GM23338 (cell line): Measurements from ENCODE around the gene FCHSD2. TPM values are rescaled to one million over a fixed set of nuclear protein-coding genes. Genes with fewer than 3 reads are reported as not detected.

Experiments used
- ATAC-seq: fragments of 200-7000 bp; cut with Tn5 transposase; 3 replicates; pipeline ENCODE4 v1.9.1; 2020
- DNase-seq: peaks from one replicate; pipeline ENCODE4 v3.0.0-alpha.2; 2015; ENCODE audit warnings: low spot score
- H2AFZ ChIP-seq: fragments of 200-600 bp; sonication (generic); 2 replicates; pipeline ENCODE4 v1.8.0; 2016; ENCODE audit warnings: antibody characterized with exemption, mild to moderate bottlenecking, moderate library complexity
- H3F3A ChIP-seq: fragments of 200-600 bp; sonication (generic); replicated peaks from 2 replicates; pipeline ENCODE4 v1.8.0; 2017; ENCODE audit warnings: antibody characterized with exemption, mixed run types, low read depth
- H3K27ac ChIP-seq: fragments of 200-600 bp; sonication (generic); 2 replicates; pipeline ENCODE4 v1.6.1; 2016; ENCODE audit warnings: low read depth
- H3K27me3 ChIP-seq: fragments of 200-600 bp; sonication (generic); 2 replicates; pipeline ENCODE4 v1.8.0; 2016; ENCODE audit warnings: mild to moderate bottlenecking, mixed run types, moderate library complexity; ENCODE audit not compliant: insufficient read depth
- H3K36me3 ChIP-seq: fragments of 200-600 bp; sonication (generic); 2 replicates; pipeline ENCODE4 v1.8.0; 2016; ENCODE audit warnings: mild to moderate bottlenecking; ENCODE audit not compliant: insufficient read depth
- H3K4me1 ChIP-seq: fragments of 200-600 bp; sonication (generic); 2 replicates; pipeline ENCODE4 v1.8.0; 2016; ENCODE audit warnings: mild to moderate bottlenecking, moderate library complexity; ENCODE audit not compliant: insufficient read depth
- H3K4me2 ChIP-seq: fragments of 200-600 bp; sonication (generic); 2 replicates; pipeline ENCODE4 v1.7.1; 2017; ENCODE audit warnings: mixed run types
- H3K4me3 ChIP-seq: fragments of 200-600 bp; sonication (generic); 2 replicates; pipeline ENCODE4 v1.6.1; 2016; ENCODE audit warnings: mixed run types
- H3K79me2 ChIP-seq: fragments of 200-600 bp; sonication (generic); replicated peaks from 2 replicates; pipeline ENCODE4 v1.8.0; 2017; ENCODE audit warnings: mild to moderate bottlenecking; ENCODE audit not compliant: insufficient read depth
- H3K9me2 ChIP-seq: fragments of 200-600 bp; sonication (generic); 2 replicates; pipeline ENCODE4 v1.8.0; 2017; ENCODE audit not compliant: insufficient read depth
- H4K20me1 ChIP-seq: fragments of 200-600 bp; sonication (generic); replicated peaks from 2 replicates; pipeline ENCODE4 v1.8.0; 2017; ENCODE audit warnings: mild to moderate bottlenecking; ENCODE audit not compliant: insufficient read depth
- H3K27ac Mint-ChIP-seq: 2 replicates; pipeline ENCODE4 v1.8.0; 2020; ENCODE audit warnings: inconsistent platforms, mild to moderate bottlenecking, moderate library complexity, mixed read lengths
- H3K27me3 Mint-ChIP-seq: 3 replicates; pipeline ENCODE4 v1.8.0; 2022; ENCODE audit warnings: low read depth, mild to moderate bottlenecking, moderate library complexity, mixed read lengths, inconsistent platforms; ENCODE audit not compliant: insufficient read depth, poor library complexity
- H3K36me3 Mint-ChIP-seq: 3 replicates; pipeline ENCODE4 v1.8.0; 2021; ENCODE audit warnings: low read depth, mild to moderate bottlenecking, inconsistent platforms, moderate library complexity, mixed read lengths
- H3K4me1 Mint-ChIP-seq: 3 replicates; pipeline ENCODE4 v1.8.0; 2020; ENCODE audit warnings: mild to moderate bottlenecking, inconsistent platforms, mixed read lengths
- H3K4me3 Mint-ChIP-seq: 3 replicates; pipeline ENCODE4 v1.8.0; 2021; ENCODE audit warnings: moderate library complexity, mild to moderate bottlenecking, inconsistent platforms, mixed read lengths
- H3K9me3 Mint-ChIP-seq: 3 replicates; pipeline ENCODE4 v1.8.0; 2020; ENCODE audit warnings: moderate library complexity, mild to moderate bottlenecking, inconsistent platforms, mixed read lengths
- CREB1 ChIP-seq: fragments of 250-450 bp; sonication (Bioruptor Pico); IDR thresholded peaks from 2 replicates; pipeline ENCODE4 v1.5.0; 2020; ENCODE audit warnings: low read depth, mild to moderate bottlenecking, moderate library complexity
- CTCF ChIP-seq, 2 experiments: fragments of 200-600 bp in 1 of 2; sonication (generic) in 1 of 2; conservative IDR thresholded peaks; 2 replicates each; pipeline versions ENCODE4 v1.5.1 to v1.6.1; 2016 to 2017; ENCODE audit warnings: antibody characterized with exemption in 2 of 2, low read depth in 2 of 2, mild to moderate bottlenecking in 2 of 2, moderate library complexity in 1 of 2
- ETS1 ChIP-seq: IDR thresholded peaks from 2 replicates; pipeline ENCODE4 v1.6.1; 2016; ENCODE audit warnings: antibody characterized with exemption
- EZH2 ChIP-seq: fragments of 200-600 bp; sonication (generic); IDR thresholded peaks from one replicate; pipeline ENCODE4 v1.8.0; 2017; ENCODE audit warnings: antibody characterized with exemption, mild to moderate bottlenecking, low read depth; ENCODE audit not compliant: unreplicated experiment
- EZH2phosphoT487 ChIP-seq: fragments of 200-600 bp; sonication (generic); IDR thresholded peaks from one replicate; pipeline ENCODE4 v1.8.1; 2018; ENCODE audit warnings: antibody characterized with exemption; ENCODE audit not compliant: unreplicated experiment
- JUNB ChIP-seq: IDR thresholded peaks from one replicate; pipeline ENCODE4 v1.6.1; 2016; ENCODE audit warnings: antibody characterized with exemption; ENCODE audit not compliant: unreplicated experiment
- NANOG ChIP-seq: IDR thresholded peaks from 2 replicates; pipeline ENCODE4 v1.6.1; 2016; ENCODE audit warnings: antibody characterized with exemption, borderline replicate concordance
- POLR2AphosphoS5 ChIP-seq: IDR thresholded peaks from 2 replicates; pipeline ENCODE4 v1.6.1; 2016; ENCODE audit warnings: antibody characterized with exemption, low read depth
- REST ChIP-seq: IDR thresholded peaks from one replicate; pipeline ENCODE4 v1.6.1; 2018; ENCODE audit warnings: antibody characterized with exemption; ENCODE audit not compliant: unreplicated experiment
- STAT1 ChIP-seq: IDR thresholded peaks from one replicate; pipeline ENCODE4 v1.6.1; 2016; ENCODE audit warnings: antibody characterized with exemption; ENCODE audit not compliant: unreplicated experiment
- ZNF114 ChIP-seq: fragments of 250-450 bp; sonication (Bioruptor Pico); IDR thresholded peaks from 2 replicates; pipeline ENCODE4 v1.5.0; 2020; ENCODE audit warnings: mild to moderate bottlenecking, moderate library complexity
- ZNF331 ChIP-seq: fragments of 250-450 bp; sonication (Bioruptor Pico); IDR thresholded peaks from 2 replicates; pipeline ENCODE4 v1.5.0; 2020; ENCODE audit warnings: low read depth, mild to moderate bottlenecking, moderate library complexity
- polyA plus RNA-seq: library from polyadenylated mRNA; unstranded; fragments of >200 nt; fragmentation: Nextera tagmentation; extraction: Ambion mirVana; gene quantifications from 2 replicates; pipeline ENCODE4 v1.2.1, GENCODE V29; 2016
- total RNA-seq: library from RNA; depleted of rRNA; stranded (reverse); fragments of >200 nt; shearing (Covaris generic); gene quantifications from 2 replicates; pipeline ENCODE4 v1.2.3, GENCODE V29; 2014

FCHSD2 gene
- total and polyA plus RNA-seq, 2 experiments from 2014 or later: 3.6 to 5.2 TPM

GRCh38 chr11:72798361-72798760, 343.8 kb downstream of the FCHSD2 start:
- no peaks in the 10 kb centered on the region for H3K36me3 Mint-ChIP-seq
- peak; percentile 15 for ATAC-seq
- Histone ChIP-seq H3K4me1 (peaks cover 13% of the 10 kb centered on the region), H3K9me2 (no peaks in the 10 kb centered on the region), H3K4me3 (0 out of 2 replicates have a peak overlapping the region, but pooled peaks have one; percentile 16), H3K79me2 (no peaks in the 10 kb centered on the region), H2AFZ (peak overlapping the region; percentile 87), H3F3A (no peaks in the 10 kb centered on the region), H3K27ac (no peak overlapping the region), H3K27me3 (no peaks in the 10 kb centered on the region), H4K20me1 (no peaks in the 10 kb centered on the region), H3K36me3 (no peaks in the 10 kb centered on the region), H3K4me2 (peak overlapping the region; percentile 45; the same call in 1 of the 2 replicates)
- peak; percentile 55 for DNase-seq
- H3K27ac Mint-ChIP-seq: peak overlapping the region; percentile 72
- no peak overlapping the region; the same call in 2 of the 3 replicates for H3K4me3 Mint-ChIP-seq
- H3K4me1 Mint-ChIP-seq: peaks cover 21% of the 10 kb centered on the region
- TF ChIP-seq ETS1: no peak
- no peak for TF ChIP-seq REST
- TF ChIP-seq ZNF114 (CRISPR knock-in tag): no peak
- no peak for TF ChIP-seq EZH2
- H3K27me3 Mint-ChIP-seq: peaks cover 12% of the 10 kb centered on the region
- H3K9me3 Mint-ChIP-seq: no peaks in the 10 kb centered on the region

- ATAC-seq (peak; percentile 91), DNase-seq (peak; percentile 99)
- no peaks in the 10 kb centered on the region for H3K36me3 ChIP-seq
- Mint-ChIP-seq H3K4me3 (peak within 1 kb of the TSS; percentile 98), H3K9me3 (no peaks in the 10 kb centered on the region), H3K27ac (peak within 1 kb of the TSS; percentile 99), H3K4me1 (peaks cover 24% of the 10 kb centered on the region), H3K36me3 (no peaks in the 10 kb centered on the region), H3K27me3 (peaks cover 16% of the 10 kb centered on the region)
- no peak within 1 kb of the TSS; the same call in 1 of the 2 replicates for H3K27ac ChIP-seq
- no peaks in the 10 kb centered on the region for H3F3A ChIP-seq
- no peaks in the 10 kb centered on the region for H4K20me1 ChIP-seq
- peak within 1 kb of the TSS; percentile 83; the same call in 1 of the 2 replicates for H2AFZ ChIP-seq
- peak within 1 kb of the TSS; percentile 72 for H3K4me3 ChIP-seq
- H3K4me2 ChIP-seq: peak within 1 kb of the TSS; percentile 69; the same call in 1 of the 2 replicates
- peaks cover 15% of the 10 kb centered on the region for H3K4me1 ChIP-seq
- no peaks in the 10 kb centered on the region for H3K79me2 ChIP-seq
- no peaks in the 10 kb centered on the region for H3K27me3 ChIP-seq
- no peaks in the 10 kb centered on the region for H3K9me2 ChIP-seq
- TF ChIP-seq POLR2AphosphoS5: peak; percentile 54; the same call in 1 of the 2 replicates
- no peak for TF ChIP-seq STAT1
- no peak for TF ChIP-seq JUNB
- TF ChIP-seq ZNF114 (CRISPR knock-in tag): peak; percentile 68; the same call in 1 of the 2 replicates
- peak; percentile 69 to 98 for TF ChIP-seq CTCF (conservative IDR thresholded peaks at IDR 0.05; ENCODE audit: low read depth in 2 of 2)
- no peak for TF ChIP-seq EZH2phosphoT487
- TF ChIP-seq ZNF331 (CRISPR knock-in tag): no peak
- no peak for TF ChIP-seq NANOG
- TF ChIP-seq CREB1 (CRISPR knock-in tag): peak; percentile 67
- peak; percentile 99 for TF ChIP-seq ETS1
These were observed 348.4 kb downstream of the FCHSD2 start, which contains the start of gene STARD10 for GRCh38 chr11:72793425-72794367. STARD10 (minus strand) TSS chr11:72794047; CDS start chr11:72781181, 12,866 bp downstream.
